Effector CD8-positive, alpha-beta T cell (primary cell): Measurements from ENCODE around the gene KCNAB2.

ENCODE experiments used
- DNase-seq: peaks from one replicate; lab custom pipeline; 2025; lab: John Stamatoyannopoulos, UW

The KCNAB2 gene

DNA sequence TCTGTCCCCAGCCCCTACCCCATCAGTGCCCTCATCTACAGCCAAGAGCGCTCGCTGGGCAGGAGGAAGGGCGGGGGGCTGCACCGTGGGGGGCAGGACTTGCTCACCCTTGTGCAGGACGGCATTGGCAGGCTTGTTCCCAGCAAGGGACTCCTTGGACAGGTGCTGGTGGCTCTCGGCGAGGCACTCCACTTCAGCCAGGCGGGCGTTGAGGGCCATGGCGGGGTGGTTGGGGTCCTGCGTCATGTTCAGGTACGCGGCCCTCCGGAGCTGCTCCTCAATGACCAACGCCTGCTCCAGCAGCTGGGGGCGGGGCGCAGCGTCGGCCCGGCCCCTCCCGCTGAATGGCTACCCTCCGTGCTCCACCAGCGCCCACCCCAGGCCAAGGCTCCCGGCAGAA, 64.0 kb downstream of the KCNAB2 start:
- DNase-seq: no peak

DNA sequence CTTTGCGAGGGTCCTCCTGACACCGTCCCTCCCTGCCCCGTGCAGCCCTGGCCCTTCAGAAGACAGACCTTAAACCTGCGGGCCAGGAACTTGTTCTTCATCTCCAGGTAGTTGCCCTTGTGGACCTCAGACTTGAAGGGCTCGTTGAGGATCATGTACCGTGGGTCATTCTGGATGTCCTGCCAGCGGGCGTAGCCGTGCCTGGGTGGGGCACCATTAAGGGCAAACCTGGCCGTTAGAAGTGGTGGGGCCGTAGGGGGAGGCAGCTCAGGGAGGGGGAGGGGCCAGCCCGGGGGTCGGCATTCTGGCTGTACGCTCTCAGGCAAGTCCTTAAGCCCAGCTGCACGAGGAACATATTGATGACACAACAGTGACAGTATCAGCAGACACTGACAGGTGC, 64.6 kb downstream of the KCNAB2 start:
- DNase-seq: no peak

DNA sequence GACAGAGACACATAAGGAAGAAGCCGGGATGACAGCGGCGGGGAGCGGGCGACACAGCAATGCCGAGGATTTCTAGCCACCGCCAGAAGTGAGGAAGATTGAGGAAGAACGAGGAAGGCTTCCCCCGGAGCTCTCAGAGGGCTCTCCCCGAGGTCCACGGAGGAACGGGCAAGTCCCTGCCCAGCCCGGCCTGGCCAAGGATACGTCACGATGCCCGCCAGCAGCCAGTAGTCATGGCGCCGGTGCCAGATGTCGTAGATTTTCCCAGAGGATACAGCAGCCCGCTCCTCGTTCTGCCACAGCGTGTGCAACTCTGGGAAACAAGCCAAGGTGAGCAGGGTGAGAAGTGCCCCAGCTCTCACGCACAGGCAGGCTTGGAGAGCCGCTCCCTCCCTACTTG, 65.9 kb downstream of the KCNAB2 start:
- no peak for DNase-seq

DNA sequence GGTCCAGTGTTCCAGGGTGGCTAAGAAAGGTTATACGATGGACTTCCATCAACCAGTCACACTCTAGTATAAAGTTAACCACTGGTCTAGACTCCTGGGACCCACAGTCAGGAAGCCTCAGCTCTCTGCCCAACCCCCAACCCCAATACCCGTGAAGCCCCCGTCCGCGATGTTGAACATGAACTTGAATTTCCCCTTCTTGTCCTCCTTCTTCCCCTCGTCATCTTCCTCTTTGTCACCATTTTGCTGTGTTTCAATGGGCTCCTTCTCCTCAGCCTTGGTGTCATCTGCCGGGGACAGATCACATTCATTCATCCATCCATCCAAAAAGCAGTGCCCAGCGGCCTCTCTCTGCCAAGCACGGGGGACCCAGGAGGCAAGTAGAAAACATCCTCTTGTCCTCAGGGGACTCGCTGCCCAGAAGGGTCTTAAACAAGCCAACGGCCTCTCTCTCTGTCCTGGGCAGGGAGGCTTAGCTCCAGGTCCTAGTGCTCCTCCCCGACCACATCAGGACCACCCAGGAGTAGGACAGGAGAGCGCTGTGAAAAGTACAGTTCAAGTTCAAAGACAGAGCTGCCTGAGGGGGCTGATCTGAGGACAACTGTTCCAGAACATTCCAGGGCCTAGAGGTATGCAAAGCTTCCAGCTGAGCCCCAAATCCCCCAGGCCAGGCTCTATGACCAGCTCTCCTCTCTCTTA, 66.5 kb downstream of the KCNAB2 start:
- DNase-seq: no peak

DNA sequence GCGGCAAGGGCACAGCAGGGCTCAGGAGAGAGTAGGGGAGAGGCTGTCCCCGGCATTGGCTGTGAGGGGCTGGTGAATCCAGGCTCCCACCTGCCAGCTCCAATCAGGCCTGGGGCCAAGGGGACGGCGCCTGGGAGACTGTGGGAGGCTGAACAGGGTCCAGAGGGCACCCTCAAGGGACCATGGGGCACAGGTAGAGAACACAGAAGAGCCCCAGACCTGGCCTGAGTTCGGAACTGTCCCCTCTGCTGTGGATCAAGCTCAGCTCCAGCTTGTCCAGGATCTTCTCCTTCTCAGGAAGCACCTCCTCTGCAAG, 67.0 kb downstream of the KCNAB2 start:
- DNase-seq: no peak

- DNase-seq: no peak
Measured at GRCh38 chr1:6113116-6113515, 67.4 kb downstream of the KCNAB2 start.

DNA sequence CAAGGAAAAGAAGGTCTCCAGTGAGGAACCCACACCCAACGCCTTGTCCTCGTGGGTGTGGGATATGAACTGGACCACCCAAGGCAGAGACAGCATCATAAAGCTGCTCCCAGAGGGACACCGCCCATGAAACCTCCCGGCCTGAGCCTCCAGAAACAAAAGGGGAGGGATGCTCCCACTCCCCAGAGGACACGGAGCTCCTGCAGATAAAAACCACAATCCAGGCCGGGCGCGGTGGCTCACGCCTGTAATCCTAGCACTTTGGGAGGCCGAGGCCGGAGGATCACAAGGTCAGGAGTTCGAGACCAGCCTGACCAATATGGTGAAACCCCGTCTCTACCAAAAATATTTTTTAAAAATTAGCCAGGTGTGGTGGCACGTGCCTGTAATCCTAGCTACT, 68.1 kb downstream of the KCNAB2 start:
- no peak for DNase-seq

DNA sequence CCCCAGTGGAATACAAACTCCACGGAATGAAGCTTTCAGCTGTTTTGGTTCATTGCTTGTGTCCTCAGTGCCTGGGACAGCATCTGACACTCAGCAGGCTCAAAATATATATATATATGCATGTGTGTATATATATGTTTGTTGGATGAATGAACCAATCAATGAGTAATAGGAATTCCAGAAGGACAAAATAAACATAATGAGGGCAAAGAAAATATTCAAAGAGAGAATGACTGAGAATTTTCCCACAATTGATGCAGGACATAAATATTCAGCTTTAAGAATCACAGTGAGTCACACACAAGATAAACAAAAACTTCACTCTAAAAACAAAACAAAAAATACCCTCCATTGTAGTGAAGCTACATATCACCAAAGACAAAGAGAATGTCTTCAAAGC, 70.4 kb downstream of the KCNAB2 start:
- DNase-seq: no peak

GRCh38 chr1:6117064-6117463, 71.4 kb downstream of the KCNAB2 start:
- no peak for DNase-seq

DNA sequence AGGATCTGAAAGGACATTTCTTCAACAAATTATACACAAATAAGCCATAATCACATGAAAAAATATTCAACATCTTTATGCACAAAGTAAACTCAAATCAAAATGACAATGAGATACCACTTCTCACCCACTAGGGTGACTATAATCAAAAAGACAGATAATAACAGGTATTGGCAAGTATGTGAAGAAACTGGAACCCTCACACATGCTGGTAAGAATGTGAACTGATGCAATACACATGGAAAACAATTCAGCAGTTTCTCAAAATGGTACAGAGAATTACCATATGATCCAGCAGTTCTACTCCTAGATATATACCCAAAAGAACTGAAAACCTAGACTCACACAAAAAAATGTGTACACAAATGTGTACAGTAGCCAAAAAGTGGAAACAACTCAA, 71.9 kb downstream of the KCNAB2 start:
- DNase-seq: no peak

DNA sequence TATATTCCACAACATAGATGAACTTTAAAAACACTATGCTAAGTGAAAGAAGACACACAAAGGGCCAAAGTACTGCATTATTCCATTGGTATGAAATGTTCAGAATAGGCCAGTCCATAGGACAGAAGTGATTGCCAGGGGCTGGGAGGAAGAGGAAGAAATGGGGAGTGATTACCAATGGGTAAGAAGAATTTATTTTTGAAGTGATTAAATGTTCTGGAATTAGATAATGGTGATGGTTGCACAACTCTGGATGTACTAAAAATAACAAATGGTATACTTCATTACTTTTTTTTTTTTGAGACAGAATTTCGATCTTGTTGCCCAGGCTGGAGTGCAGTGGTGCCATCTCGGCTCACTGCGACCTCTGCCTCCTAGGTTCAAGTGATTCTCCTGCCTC, 72.7 kb downstream of the KCNAB2 start:
- no peak for DNase-seq

DNA sequence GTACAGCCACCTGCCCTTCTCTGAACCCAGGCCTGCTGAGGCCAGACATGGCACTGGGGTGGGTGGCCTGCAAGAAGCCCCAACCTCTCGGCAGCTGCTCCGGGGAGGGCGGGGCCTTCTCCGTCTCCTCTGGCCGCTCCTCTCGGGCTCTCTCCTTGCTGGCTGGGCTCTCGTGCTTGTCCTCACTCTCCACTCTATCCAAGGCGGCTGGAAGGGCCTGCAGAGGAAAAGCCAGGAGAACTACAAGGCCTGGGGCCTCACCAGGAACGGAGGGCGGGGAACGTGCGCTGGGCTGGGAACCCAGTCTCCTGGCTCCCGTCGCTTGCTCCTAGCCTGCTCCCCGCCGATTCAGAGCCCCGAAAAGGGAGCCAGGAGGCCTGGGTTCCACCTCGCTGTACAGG, 75.3 kb downstream of the KCNAB2 start:
- DNase-seq: no peak

- no peak for DNase-seq
Measured at GRCh38 chr1:6121651-6122370, 76.1 kb downstream of the KCNAB2 start.

GRCh38 chr1:6123083-6123482, 77.4 kb downstream of the KCNAB2 start:
- no peak for DNase-seq

GRCh38 chr1:6123816-6124215, 78.1 kb downstream of the KCNAB2 start:
- DNase-seq: no peak

- no peak for DNase-seq
Measured at GRCh38 chr1:6124341-6124740, 78.7 kb downstream of the KCNAB2 start.

DNA sequence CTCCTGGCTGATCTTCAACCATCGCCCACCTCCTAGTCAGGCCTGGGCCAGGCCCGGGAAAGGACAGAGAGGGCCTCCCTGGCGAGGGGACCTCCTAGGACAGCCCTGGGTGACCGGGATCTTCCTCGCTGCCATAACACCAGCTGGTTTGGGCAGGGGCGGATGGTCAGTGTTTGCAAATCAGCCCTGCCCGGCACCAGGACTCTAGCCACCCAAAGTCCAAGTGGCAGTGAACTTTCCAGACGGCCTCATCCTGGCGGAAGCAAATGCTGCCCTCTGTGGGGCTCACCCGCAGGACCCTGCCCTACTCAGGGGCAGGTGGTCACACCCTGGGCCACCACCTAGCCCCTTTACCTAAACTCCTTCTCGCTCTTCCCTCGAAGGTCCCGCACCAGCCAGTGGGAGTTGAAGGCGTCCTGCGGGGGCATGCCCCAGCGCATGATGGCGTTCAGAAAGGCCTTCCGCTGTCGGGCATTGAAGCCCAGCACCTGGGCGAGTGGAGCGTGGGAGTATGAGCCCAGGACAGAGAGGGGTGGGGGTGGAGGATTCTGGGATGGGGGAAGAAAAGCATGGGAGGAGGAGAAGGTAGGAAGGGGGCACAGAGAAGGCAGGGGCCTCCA, 79.2 kb downstream of the KCNAB2 start:
- no peak for DNase-seq

DNA sequence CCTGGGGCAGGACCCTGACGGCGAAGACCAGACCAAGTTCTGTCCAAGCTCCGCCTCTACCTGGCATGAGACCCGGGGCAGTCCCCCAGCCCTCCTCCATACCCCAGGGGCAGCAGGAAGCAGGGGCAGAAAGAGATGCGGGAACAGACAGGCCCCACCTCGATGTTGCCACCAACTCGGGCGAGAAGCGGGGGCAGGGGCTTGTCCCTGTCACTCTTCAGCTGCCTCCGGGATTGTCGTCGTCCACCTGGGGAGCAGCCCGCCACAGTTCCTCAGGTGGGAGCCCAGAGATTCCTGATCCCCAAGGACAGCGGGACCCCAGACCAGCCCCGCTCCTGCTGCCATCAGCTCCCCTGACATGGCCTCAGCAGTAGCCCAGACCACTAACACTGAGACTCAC, 79.7 kb downstream of the KCNAB2 start:
- no peak for DNase-seq

- DNase-seq: no peak
Measured at GRCh38 chr1:6126028-6126427, 80.3 kb downstream of the KCNAB2 start.

DNA sequence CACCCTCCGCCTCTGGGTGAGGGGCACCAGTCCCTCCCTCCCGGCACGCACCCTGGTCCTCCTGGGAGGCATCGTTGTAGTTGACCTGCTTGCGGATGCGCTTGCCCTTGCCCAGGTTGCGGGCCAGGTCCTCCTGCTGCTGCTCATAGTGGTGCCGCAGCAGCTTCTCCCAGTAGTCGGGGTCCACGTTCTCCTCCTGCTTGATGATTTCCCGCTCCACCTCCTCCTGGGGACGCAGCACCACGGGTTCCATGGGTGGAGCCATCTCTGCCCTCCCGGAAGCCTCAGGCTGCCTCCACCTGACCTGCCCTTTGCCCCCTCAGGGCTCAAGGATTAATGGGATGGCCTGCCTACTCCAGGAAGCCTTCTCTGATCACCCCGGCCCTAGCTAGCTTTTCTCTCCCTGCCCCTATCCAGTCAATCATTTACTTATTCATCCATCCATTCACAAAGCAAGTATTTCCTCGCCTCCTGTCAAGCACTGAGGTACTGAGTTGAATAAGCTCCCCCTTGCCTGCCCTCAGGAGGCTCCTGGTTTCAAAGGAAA, 80.9 kb downstream of the KCNAB2 start:
- DNase-seq: no peak

DNA sequence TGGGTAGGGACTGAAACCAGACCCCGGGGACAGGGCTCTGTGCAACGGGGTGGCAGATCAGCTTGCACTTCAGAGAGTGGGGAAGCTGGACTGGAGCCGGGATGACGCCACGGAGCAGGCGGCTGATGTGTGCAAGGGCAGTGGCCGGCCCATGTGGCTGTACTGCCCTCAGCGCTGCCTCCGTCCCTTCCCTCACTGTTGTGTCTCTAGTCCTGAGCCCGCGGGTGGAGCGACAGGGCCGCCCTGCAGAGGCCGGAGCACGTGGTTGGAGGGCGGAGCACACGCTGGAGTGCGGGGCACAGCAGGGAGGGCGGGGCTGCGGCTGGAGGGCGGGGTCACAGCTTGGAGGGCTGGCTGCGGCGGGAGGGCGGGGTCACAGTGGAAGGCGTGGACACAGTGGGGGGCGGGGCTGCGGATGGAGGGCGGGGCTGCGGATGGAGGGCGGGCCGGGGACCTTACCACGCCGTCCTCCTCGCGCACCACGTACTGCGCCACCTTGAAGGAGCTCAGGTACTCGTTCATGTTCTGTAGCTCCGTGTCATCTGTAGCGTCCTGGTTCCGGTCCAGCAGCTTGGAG, 82.0 kb downstream of the KCNAB2 start:
- peak; percentile 55 for DNase-seq

DNA sequence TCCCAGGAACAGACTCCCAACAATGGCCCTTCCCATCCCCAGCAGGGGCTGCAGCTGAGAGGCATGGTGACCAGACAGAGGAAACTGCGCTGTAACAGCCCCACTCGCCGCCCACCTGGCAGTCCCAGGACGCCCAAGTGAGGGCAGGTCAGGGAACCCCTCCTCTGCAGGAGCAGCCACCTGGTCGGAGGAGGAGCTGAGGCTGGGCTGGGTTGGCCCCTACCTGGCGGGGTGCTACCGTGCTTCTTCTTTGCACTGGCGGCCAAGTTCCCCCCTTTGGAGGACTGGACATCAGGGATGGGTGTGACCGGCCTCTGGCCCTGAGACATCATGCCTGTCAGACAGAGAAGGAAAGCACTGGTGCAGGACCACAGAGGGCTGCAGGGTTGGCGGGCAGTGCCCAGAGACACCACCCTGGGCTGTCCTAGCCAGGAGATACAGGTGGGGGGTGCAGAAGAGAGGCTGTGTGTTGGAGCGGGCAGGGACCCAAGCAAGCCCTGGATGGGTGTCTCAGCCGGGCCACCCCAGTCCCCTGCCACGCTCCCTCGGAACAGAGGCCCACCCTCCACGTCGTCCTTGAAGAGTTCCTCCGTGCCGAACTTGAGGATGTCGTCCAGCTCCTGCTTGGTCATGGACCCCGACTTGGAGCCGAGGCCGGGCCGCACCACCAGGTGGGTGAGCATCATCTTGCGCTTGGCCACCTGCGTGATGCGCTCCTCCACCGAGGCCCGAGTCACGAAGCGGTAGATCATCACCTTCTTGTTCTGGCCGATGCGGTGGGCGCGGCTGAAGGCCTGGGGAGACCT, 82.8 kb downstream of the KCNAB2 start:
- no peak for DNase-seq
